Esophagus squamous epithelium (tissue), 5 donors: ENCODE results near the gene EPB41L5. TPM values are rescaled to one million over a fixed set of nuclear protein-coding genes. Genes with fewer than 3 reads are reported as not detected.

Source experiments
- DNase-seq: peaks from one replicate; lab custom pipeline; 2025; lab: John Stamatoyannopoulos, UW
- H3K27ac ChIP-seq, 4 donors: fragments of 200-600 bp; sonication (generic); one replicate each; pipeline ENCODE4 v1.5.1; 2016 to 2019; ENCODE audit warnings: mild to moderate bottlenecking in 1 of 4
- H3K27me3 ChIP-seq, 4 donors: fragments of 200-600 bp; sonication (generic); 1 replicate in 3 of 4; 2 replicates in 1 of 4; pipeline versions ENCODE4 v1.5.1 to v1.6.0; 2017 to 2021; ENCODE audit warnings: antibody characterized with exemption in 1 of 4
- H3K36me3 ChIP-seq, 3 donors: fragments of 200-600 bp; sonication (generic); one replicate each; pipeline ENCODE4 v1.5.1; 2016 to 2019
- H3K4me1 ChIP-seq, 3 donors: fragments of 200-600 bp; sonication (generic); one replicate each; pipeline ENCODE4 v1.5.1; 2017 to 2019
- H3K4me3 ChIP-seq, 4 donors: fragments of 200-600 bp; sonication (generic); 1 replicate in 3 of 4; 2 replicates in 1 of 4; pipeline ENCODE4 v1.5.1; 2016 to 2019; ENCODE audit warnings: mild to moderate bottlenecking in 2 of 4, moderate library complexity in 1 of 4
- H3K9me3 ChIP-seq, 3 donors: fragments of 200-600 bp; sonication (generic); one replicate each; pipeline ENCODE4 v1.5.1; 2016 to 2019
- CTCF ChIP-seq, 6 experiments: fragments of 450-650 bp in 4 of 6; fragments of 200-600 bp in 2 of 6; sonication (generic) in 2 of 6; IDR thresholded peaks; one replicate each; pipeline ENCODE4 v1.5.1; 2016 to 2019; ENCODE audit warnings: antibody characterized with exemption in 6 of 6, mild to moderate bottlenecking in 4 of 6, moderate library complexity in 4 of 6
- POLR2A ChIP-seq, 4 donors: fragments of 450-650 bp; IDR thresholded peaks; one replicate each; pipeline ENCODE4 v1.6.1; 2017; ENCODE audit warnings: antibody characterized with exemption in 4 of 4, mild to moderate bottlenecking in 4 of 4, moderate library complexity in 3 of 4
- WGBS, 2 donors: methylation state at CpG; one replicate each; pipeline ENCODE4 v1.1.5; 2018; 5-methylcytosine and 5-hydroxymethylcytosine counted together
- intact Hi-C: fragments of 100-400 bp; cut with DNase I; formaldehyde crosslinking; loops from one replicate; pipeline ENCODE4 v1.15.0; 2022
- total RNA-seq, 4 donors: library from RNA; depleted of rRNA; stranded (reverse); fragments of >200 nt; gene quantifications; one replicate each; pipeline ENCODE4 v1.1.0, GENCODE V29; 2016
- donor health status: DM: yes; HTN: yes; CAD: no.

Gene EPB41L5
- total RNA-seq, 4 donors from 2014 or later, result 12.2 to 26.3 (median 19.4) TPM

DNA sequence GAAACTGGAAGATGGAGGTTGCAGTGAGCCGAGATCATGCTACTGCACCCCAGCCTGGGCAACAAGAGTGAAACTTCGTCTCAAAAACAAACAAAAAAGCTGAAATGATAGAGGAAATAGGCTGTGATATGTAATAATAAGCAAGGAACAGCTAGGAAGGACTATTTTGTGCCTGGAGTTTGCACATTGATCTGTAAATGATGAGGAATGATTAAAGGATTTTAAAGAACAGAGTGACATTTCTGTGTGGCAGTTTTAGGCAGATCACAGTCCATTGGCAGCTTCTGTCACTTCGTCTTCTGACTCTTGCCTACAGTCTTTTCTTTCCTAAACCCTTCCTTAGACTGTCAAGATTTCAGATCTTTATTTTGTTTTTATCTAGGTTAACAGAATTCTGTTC is 19.4 kb downstream of the EPB41L5 start:
- TF ChIP-seq CTCF (IDR thresholded peaks at IDR 0.05), result no peak
- Histone ChIP-seq H3K4me1 (peaks cover 0 to 6% (median 0%) of the 10 kb centered on the region in 3 donors), H3K4me3 (no peak overlapping the region), H3K9me3 (no peaks in the 10 kb centered on the region), H3K36me3 (no peaks in the 10 kb centered on the region), H3K27me3 (no peaks in the 10 kb centered on the region), H3K27ac (no peak overlapping the region)
- intact Hi-C loops, result no loop called here
- WGBS, 2 donors, result 76% methylated on average over 3 of the region's 3 CpGs
- no peak for DNase-seq

DNA sequence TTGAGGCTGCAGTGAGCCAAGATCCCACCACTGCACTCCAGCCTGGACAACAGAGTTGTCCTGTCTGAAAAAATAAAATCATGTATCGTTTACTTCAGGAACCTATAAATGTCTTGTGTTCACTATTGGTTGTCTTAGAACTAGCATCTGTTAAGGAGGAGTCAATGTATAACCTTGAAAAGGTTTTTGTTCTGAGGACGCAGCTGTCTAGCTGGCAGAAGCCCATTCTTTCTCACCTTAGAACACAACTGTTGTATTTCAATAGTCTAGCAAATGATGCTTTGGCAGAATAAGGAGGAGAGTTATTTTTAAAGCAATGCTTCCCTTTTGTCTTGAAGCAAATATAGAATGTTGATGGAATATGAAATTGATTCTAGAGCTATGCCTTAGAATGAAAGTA is 21.1 kb downstream of the EPB41L5 start:
- H3K4me1 ChIP-seq, result peaks cover 0 to 6% (median 0%) of the 10 kb centered on the region in 3 donors
- H3K4me3 ChIP-seq, result no peak overlapping the region
- TF ChIP-seq POLR2A (IDR thresholded peaks at IDR 0.05) (no peak), CTCF (IDR thresholded peaks at IDR 0.05) (no peak)
- WGBS, 2 donors, result 73 to 91% methylated on average over 2 of the region's 2 CpGs
- H3K9me3 ChIP-seq, result no peaks in the 10 kb centered on the region
- H3K27me3 ChIP-seq, result no peaks in the 10 kb centered on the region
- intact Hi-C loops, result no loop called here
- H3K27ac ChIP-seq, result no peak overlapping the region
- no peaks in the 10 kb centered on the region for H3K36me3 ChIP-seq
- no peak for DNase-seq

- intact Hi-C loops, result no loop called here
- no peaks in the 10 kb centered on the region for H3K9me3 ChIP-seq
- H3K4me1 ChIP-seq, result peaks cover 0 to 6% (median 0%) of the 10 kb centered on the region in 3 donors
- no peak for DNase-seq
- 81 to 94% methylated on average over 4 of the region's 4 CpGs for WGBS, 2 donors
- no peak for TF ChIP-seq CTCF (IDR thresholded peaks at IDR 0.05)
- no peak for TF ChIP-seq POLR2A (IDR thresholded peaks at IDR 0.05)
- no peak overlapping the region for H3K27ac ChIP-seq
- H3K36me3 ChIP-seq, result no peaks in the 10 kb centered on the region
- H3K27me3 ChIP-seq, result no peaks in the 10 kb centered on the region
- no peak overlapping the region for H3K4me3 ChIP-seq
These were observed 21.7 kb downstream of the EPB41L5 start for GRCh38 chr2:120034621-120035020.

DNA sequence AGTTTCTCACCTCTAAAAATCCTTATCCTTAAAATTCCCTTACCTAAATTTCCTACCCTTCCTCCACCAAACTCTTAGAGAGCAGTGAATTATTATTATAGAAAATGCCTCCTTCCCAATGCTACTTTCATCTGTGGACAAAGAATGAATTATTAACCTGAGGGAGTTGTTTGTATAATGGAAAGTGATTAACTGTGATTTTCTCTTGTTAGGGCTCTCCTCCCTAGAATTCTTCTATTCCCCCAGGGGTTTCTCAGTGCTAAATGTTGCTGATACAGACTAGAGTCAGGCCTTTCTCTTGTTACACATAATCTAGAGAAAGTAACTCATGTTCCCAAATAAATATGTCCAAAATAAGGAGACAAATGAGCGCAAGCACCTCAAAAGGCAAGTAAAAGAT is 23.3 kb downstream of the EPB41L5 start:
- WGBS, 2 donors, result 87 to 94% methylated on average over 1 of the region's 1 CpG
- H3K36me3 ChIP-seq, result no peaks in the 10 kb centered on the region
- DNase-seq, result no peak
- no peaks in the 10 kb centered on the region for H3K9me3 ChIP-seq
- intact Hi-C loops, result no loop called here
- no peak overlapping the region for H3K4me3 ChIP-seq
- no peaks in the 10 kb centered on the region for H3K27me3 ChIP-seq
- H3K27ac ChIP-seq, result no peak overlapping the region
- TF ChIP-seq POLR2A (IDR thresholded peaks at IDR 0.05) (no peak), CTCF (IDR thresholded peaks at IDR 0.05) (no peak)
- H3K4me1 ChIP-seq, result no peaks in the 10 kb centered on the region

GRCh38 chr2:120037995-120038541 is 25.2 kb downstream of the EPB41L5 start:
- H3K4me3 ChIP-seq, result no peak overlapping the region
- TF ChIP-seq CTCF (IDR thresholded peaks at IDR 0.05) (no peak), POLR2A (IDR thresholded peaks at IDR 0.05) (no peak)
- no peaks in the 10 kb centered on the region for H3K27me3 ChIP-seq
- no peaks in the 10 kb centered on the region for H3K9me3 ChIP-seq
- H3K4me1 ChIP-seq, result no peaks in the 10 kb centered on the region
- no peak for DNase-seq
- H3K36me3 ChIP-seq, result no peaks in the 10 kb centered on the region
- H3K27ac ChIP-seq, result no peak overlapping the region
- WGBS, 2 donors, result 69 to 72% methylated on average over 4 of the region's 4 CpGs
- intact Hi-C loops, result no loop called here
